Activated CD4-positive, alpha-beta T cell treated with anti-CD3 and anti-CD28 coated beads for 24 hours (primary cell): ENCODE measurements around the gene LRRC43.

Experiments
- DNase-seq, 2 donors: peaks; one replicate each; pipeline ENCODE4 v3.0.0-alpha.2; 2020; ENCODE audit warnings: low read depth in 2 of 2

Gene LRRC43

DNA sequence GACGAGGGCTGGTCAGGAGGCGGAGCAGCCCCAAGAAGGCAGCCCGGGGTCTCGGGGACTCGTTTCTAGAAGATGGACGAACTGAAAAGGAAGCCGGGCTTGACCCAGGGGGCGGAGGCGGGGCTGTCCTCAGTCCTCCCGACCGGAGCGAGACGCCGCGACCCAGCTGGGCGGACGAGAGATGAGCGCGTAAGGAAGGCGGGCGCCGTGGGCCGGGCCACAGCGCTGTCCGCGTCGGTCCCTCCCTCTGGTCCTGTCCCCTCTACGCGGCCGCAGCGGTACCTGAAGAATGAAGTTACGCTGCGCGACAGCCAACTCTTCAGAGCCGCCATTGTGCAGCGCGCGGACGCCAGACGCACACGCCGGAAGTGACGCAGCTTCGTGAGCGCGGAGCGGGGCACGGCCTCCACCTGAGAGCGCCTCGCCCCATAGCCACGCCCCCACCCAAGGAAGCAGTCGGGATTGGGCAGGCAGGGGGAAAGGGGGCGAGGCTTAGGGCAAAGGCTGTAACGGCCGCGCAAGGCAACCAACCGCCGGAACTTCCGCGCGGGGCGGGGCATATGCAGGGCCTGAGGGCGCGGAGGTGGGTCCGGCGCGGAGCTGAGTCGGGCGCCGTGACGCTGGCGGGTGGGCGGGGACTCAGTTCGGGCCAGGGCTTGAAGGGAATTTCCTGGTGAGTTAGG is 42.9 kb downstream of the LRRC43 start, which contains the start of gene DIABLO:
Gene DIABLO, minus strand, starts transcription at position 370 of the 683 bp plus-strand sequence. Its CDS starts 38 bp downstream, at position 332.
- peak; percentile 99 for DNase-seq

DNA sequence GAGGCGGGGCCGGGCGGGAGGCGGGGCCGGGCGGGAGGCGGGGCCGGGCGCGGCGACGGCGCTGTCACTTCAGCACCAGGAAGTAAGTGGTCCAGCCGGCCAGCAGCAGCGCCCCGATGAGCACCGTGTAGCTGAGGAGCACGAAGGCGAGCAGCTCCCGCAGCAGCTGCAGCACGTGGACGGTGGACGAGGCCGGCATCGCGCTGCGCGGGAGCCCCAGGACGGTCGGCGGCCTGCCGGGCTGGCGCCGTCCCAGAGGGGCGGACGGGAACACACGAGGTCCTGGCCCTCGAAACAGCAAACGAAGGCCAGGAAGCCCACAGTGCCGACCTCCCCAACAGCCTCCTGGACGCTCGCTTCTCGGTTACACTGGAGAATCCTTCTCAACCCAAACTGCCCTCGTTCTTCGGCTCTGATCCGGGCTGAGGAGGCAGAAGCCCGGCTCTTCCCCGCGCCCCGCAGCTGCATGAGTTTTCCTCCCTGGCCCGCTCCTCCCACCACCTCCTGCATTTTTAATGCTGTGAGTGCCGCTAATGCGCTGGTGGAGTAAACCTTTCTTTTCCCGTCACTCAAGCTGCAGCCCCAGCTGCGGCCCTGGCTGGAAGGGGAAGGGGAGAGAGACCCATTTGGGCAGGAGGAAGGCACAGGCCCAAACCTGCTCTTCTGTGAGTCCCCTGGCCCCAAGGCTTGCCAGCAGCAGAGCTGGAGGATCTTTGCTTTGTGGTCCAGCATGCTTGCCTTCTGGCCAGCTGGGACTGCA is 43.6 kb downstream of the LRRC43 start:
- no peak for DNase-seq

DNA sequence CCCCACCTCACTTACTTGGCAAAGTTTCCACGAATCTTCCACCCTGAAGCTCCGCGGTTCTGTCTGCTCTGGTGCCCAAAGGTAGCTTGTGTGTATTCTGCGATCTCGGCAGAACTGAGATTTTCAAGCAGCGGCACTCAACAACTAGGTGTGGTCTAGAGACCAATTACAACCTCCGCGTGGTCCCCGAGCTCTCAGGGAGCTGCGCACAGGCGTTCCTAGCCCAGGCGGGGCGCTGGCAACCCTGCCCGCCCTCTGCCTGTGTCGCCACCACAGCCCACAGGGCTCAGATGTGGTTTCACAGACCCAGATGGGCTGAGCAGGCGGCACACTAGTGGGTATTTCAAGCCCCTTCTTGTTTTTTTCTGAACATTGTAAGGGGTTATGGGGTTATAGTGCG is 44.4 kb downstream of the LRRC43 start:
- no peak for DNase-seq

DNA sequence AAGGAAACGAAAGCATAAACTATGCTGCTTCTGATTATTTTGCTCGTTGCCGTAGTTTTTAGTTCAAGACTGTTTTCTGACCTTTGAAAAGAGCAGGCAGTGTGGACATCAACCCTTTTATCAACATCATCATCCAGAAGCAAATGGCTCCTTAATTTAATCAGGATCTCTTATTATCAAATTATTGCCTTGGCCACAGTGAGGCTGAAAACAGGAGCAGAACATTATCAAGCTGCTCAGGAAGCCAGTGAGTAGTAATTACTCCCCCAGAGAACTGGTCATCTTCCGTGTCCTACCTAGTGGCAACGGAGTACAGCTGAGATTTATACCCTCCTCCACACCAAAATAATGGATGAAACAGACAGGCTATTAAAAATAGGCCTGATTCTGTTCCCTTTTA is 45.2 kb downstream of the LRRC43 start:
- no peak for DNase-seq

DNA sequence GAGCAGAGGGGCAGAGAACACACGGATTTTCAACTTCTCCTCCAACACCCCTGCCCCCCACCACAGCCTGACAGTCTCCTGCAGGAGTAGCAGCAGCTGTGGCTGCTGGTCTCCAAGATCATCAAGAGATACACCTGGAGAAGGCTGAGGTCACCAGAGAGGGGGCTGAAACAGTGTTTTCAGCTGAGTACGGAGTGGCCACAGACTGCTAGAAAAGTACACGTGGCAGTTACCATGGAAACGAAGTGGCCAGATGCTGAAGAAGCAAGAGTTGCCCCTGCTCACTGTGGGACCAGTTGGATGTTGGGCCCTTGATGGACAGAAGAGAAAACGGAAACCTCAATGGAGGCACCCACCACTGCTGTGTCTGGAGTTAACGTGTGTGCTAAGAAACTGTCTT is 47.9 kb downstream of the LRRC43 start:
- no peak for DNase-seq

DNA sequence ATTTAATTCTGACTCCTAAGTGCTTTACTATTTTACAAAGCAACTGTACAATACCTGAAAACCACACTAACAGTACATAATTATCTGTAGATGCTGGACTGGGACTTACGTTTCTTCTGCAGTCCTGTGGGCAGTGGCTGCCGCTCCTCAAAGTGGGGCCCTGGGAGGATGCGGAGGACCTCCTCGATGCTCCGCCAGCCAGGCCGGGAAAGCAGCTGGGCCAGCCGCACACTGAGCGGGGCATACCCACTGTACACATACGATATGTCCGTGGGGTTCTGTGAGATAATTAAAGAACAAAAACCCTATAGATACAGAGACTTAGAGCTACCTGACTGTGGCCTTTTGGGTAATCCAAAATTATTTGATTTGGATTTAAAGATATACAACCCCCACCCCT is 49.8 kb downstream of the LRRC43 start:
- DNase-seq, result no peak

DNA sequence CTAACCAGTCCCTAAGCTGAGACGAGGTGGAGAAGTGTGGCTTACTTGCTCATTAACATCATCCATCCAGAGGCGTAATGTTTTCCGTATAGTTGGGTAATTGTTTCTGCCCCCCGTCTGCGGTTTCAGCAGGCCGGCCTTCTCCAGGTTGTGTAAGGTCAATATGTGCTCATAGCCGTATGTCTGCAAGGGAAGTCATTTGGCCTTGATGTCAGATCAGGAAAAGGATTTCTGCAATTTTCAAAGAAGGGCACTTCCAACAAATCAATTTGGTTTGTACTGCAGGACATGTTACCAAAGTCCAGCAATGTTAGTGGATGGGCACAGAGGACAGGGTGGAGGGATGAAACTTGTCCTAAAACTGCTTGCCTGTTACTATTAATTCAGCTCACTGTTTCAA is 52.8 kb downstream of the LRRC43 start:
- no peak for DNase-seq

DNA sequence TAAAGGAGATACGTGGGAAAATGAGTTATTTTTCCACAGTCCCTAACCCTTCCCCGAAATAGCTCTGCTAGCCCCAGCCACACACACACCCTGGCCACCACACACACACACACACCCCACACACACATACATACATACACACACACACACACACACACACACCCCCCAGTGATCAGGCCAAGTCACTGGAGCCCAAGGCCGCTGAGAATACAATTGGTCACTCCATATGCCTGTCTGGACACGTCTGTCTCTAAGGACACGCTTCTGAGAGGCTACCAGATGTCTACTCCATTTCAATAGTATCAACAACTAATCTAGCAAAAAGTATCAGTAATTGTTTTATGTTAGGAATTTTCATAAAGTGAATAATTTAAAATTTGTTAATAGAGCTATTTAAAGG is 55.9 kb downstream of the LRRC43 start:
- DNase-seq, result no peak

DNA sequence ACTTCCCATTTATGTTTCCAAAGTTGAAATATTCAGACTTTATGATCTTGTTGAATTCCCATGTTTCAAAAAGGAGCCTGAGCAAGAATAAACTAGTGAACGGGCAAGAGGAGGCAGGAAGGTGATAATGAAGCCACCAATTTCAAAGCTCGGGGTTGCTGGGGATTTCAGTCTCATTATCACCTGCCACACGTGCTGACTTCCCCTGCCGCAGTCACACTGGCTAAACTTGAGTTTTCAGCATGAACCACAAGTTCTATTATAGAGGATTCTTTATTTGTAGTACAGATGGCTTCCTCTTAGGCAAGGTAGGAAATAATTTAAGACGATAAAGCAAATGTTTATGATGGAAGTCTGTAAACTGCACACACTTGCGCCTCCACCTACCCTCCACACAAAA is 61.0 kb downstream of the LRRC43 start:
- DNase-seq, result no peak

DNA sequence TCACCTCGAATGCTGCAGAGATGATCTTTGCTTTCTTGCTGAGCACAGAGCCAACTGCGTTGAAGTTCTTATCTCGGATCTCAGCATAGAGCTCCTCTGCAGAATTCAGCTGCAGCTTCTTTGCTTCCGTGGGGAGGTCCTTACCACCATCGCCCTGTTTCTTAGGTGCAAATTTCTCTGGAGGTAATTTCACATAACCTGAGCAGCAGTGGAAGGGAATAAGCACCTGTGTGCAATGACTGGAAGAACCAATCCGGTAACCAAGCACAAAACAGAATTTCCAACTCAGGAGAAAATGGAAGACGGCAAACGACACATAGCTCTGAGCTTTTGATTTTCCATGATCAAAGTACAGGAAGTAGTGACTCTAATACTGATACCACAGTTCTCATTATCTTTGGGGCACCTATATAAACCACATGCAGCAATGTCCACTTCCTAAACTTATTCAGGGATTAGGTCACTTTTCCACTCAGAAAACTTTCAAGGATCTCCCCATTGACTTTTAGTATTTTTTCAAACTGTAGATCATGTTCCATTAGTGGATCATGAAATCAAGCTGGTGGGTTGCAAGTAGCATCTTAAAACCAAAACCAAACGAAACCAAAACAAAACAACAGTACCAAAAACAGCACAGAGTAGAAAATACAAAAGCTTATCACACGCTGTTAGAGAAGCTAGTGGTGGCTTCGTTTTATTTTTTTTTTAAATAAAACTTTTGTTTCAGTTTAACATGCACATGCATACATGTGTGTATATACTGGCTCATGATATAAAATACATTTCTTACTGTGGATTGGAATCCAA is 61.8 kb downstream of the LRRC43 start:
- no peak for DNase-seq

DNA sequence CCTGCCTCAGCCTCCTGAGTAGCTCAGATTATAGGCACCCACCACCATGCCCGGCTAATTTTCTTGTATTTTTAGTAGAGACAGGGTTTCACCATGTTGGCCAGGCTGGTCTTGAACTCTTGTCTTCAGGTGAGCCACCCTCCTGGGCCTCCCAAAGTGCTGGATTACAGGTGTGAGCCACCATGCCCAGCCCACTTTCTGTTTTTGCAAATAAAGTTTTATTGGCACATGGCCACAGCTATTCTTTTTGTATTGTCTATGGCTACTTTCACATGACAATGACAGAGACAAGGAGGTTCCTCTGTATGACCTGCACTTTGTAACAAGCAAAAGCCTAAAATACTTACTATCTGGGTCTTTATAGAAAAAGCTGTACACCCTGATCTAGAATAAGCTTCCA is 62.6 kb downstream of the LRRC43 start:
- no peak for DNase-seq

DNA sequence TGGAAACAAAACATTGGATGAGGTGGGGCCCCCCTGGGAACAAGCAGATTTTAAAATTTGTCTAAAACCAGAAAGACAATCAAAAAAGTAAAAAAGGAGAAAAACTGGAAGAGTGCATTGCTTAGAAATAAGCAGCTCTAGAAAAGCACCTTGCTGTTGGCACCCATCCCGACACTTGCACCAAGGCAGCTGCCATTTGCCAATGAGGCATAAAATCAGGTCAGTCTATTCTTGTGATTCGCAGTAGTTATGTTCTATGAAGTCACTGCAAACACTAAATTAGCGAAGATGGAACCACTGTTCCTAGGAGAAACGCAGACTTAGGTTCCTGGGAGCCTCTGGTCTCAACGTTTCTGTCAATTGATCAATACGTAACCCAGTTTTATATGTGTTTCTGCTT is 67.1 kb downstream of the LRRC43 start:
- no peak for DNase-seq

DNA sequence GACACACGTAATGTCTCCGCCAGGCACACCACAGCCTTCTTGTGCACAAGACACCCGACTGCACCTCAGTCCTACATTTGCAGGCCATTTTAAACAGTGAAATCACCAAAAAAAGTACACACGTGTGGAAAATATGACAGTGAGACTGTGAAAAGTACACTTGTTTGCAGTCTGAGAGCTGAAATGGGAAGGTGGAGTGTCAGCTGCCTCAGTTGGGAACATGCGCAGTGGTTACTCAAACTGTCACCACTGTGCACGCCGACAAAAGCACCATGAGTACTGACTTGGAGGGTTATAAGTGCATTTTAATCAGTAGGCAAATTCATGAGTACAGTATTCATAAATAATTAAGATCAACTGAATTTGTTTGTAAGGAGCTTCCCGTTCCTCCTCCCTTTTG is 67.6 kb downstream of the LRRC43 start:
- no peak for DNase-seq
